NCI-H2227 treated with DMSO at 0.1 percent for 48 hours (cell line): ENCODE data around the gene BANK1.

Experiments used
- DNase-seq: peaks from one replicate; lab custom pipeline; 2025; lab: John Stamatoyannopoulos, UW

BANK1 gene

GRCh38 chr4:101956068-101956825 lies 165.7 kb downstream of the BANK1 start:
- DNase-seq: no peak

- no peak for DNase-seq
Observed at GRCh38 chr4:101958547-101958946, 168.0 kb downstream of the BANK1 start.

- no peak for DNase-seq
Observed at GRCh38 chr4:101960431-101960830, 169.9 kb downstream of the BANK1 start.

GRCh38 chr4:101961144-101961543 lies 170.6 kb downstream of the BANK1 start:
- DNase-seq: no peak

GRCh38 chr4:101967697-101968346 lies 177.3 kb downstream of the BANK1 start:
- no peak for DNase-seq

GRCh38 chr4:101968364-101968763 lies 177.8 kb downstream of the BANK1 start:
- no peak for DNase-seq

GRCh38 chr4:101969965-101970364 lies 179.4 kb downstream of the BANK1 start:
- no peak for DNase-seq

- DNase-seq: no peak
Observed at GRCh38 chr4:101970547-101971155, 180.1 kb downstream of the BANK1 start.

- DNase-seq: no peak
Observed at GRCh38 chr4:101972791-101973190, 182.3 kb downstream of the BANK1 start.

- DNase-seq: no peak
Observed at GRCh38 chr4:101973361-101973760, 182.8 kb downstream of the BANK1 start.

GRCh38 chr4:101977076-101977475 lies 186.5 kb downstream of the BANK1 start:
- no peak for DNase-seq

GRCh38 chr4:101981756-101982155 lies 191.2 kb downstream of the BANK1 start:
- DNase-seq: no peak

- no peak for DNase-seq
Observed at GRCh38 chr4:101983835-101984234, 193.3 kb downstream of the BANK1 start.

GRCh38 chr4:101987623-101988243 lies 197.2 kb downstream of the BANK1 start:
- no peak for DNase-seq

- DNase-seq: no peak
Observed at GRCh38 chr4:101989551-101989950, 199.0 kb downstream of the BANK1 start.

GRCh38 chr4:101992446-101992845 lies 201.9 kb downstream of the BANK1 start:
- no peak for DNase-seq

- no peak for DNase-seq
Observed at GRCh38 chr4:101993002-101993841, 202.7 kb downstream of the BANK1 start.

- DNase-seq: no peak
Observed at GRCh38 chr4:101993842-101994775, 203.6 kb downstream of the BANK1 start.

- DNase-seq: no peak
Observed at GRCh38 chr4:102007959-102008425, 217.5 kb downstream of the BANK1 start.

GRCh38 chr4:102008711-102009110 lies 218.2 kb downstream of the BANK1 start:
- no peak for DNase-seq

GRCh38 chr4:102022343-102022742 lies 231.8 kb downstream of the BANK1 start:
- DNase-seq: no peak
